HG03354 (cell line): Measurements from ENCODE around the gene HSPB8.

ENCODE experiments used
- ATAC-seq: cut with Tn5 transposase; IDR thresholded peaks from one replicate; pipeline ENCODE4 v1.9.1; 2021; ENCODE audit warnings: mild to moderate bottlenecking; ENCODE audit not compliant: unreplicated experiment, poor library complexity, severe bottlenecking

Gene HSPB8

GRCh38 chr12:119241580-119242169, 62.9 kb downstream of the HSPB8 start:
- no peak for ATAC-seq
